Fibroblast of lung (primary cell): ENCODE results near the gene SLC12A4. TPM values are rescaled to one million over a fixed set of nuclear protein-coding genes. Genes with fewer than 3 reads are reported as not detected.

Source experiments
- DNase-seq, 2 donors: peaks; one replicate each; pipeline versions ENCODE4 v3.0.0 to v3.0.0-alpha.2; 2010; ENCODE audit warnings: low read depth in 2 of 2
- H2AFZ ChIP-seq: 2 replicates; pipeline ENCODE4 v1.5.1; 2012; ENCODE audit warnings: low read length, control low read depth, inconsistent platforms
- H3K27ac ChIP-seq: 2 replicates; pipeline ENCODE4 v1.5.1; 2011; ENCODE audit warnings: low read length, control low read depth; ENCODE audit not compliant: insufficient read depth
- H3K27me3 ChIP-seq: 2 replicates; pipeline ENCODE4 v1.5.1; 2011; ENCODE audit warnings: mild to moderate bottlenecking, low read length; ENCODE audit not compliant: control insufficient read depth, insufficient read depth
- H3K36me3 ChIP-seq: 2 replicates; pipeline ENCODE4 v1.5.1; 2011; ENCODE audit warnings: low read length; ENCODE audit not compliant: control insufficient read depth, insufficient read depth
- H3K4me1 ChIP-seq: 2 replicates; pipeline ENCODE4 v1.5.1; 2011; ENCODE audit warnings: low read length; ENCODE audit not compliant: control insufficient read depth, insufficient read depth; ENCODE audit errors: extremely low read depth
- H3K4me2 ChIP-seq: 2 replicates; pipeline ENCODE4 v1.5.1; 2011; ENCODE audit warnings: low read length, control low read depth; ENCODE audit not compliant: insufficient read depth; ENCODE audit errors: extremely low read depth
- H3K4me3 ChIP-seq, 4 experiments: fragments of 200-600 bp in 1 of 4; sonication (generic) in 1 of 4; replicated peaks in 1 of 4; 2 replicates each; pipeline ENCODE4 v1.5.1; 2011 to 2016; ENCODE audit warnings: low read length in 4 of 4, low read depth in 3 of 4, mild to moderate bottlenecking in 3 of 4, control low read depth in 2 of 4, inconsistent platforms in 1 of 4, mixed read lengths in 1 of 4; ENCODE audit not compliant: insufficient read depth in 1 of 4; ENCODE audit errors: control extremely low read depth in 1 of 4
- H3K79me2 ChIP-seq: 2 replicates; pipeline ENCODE4 v1.5.1; 2012; ENCODE audit warnings: mild to moderate bottlenecking, low read length, inconsistent platforms; ENCODE audit not compliant: control insufficient read depth, insufficient read depth
- H3K9ac ChIP-seq: 2 replicates; pipeline ENCODE4 v1.5.1; 2011; ENCODE audit warnings: mild to moderate bottlenecking, low read length, control low read depth; ENCODE audit not compliant: insufficient read depth
- H3K9me3 ChIP-seq: 2 replicates; pipeline ENCODE4 v1.5.1; 2012; ENCODE audit warnings: low read depth, low read length; ENCODE audit not compliant: control insufficient read depth, insufficient read depth
- H4K20me1 ChIP-seq: 2 replicates; pipeline ENCODE4 v1.5.1; 2011; ENCODE audit warnings: low read length; ENCODE audit not compliant: control insufficient read depth, insufficient read depth; ENCODE audit errors: extremely low read depth
- EZH2 ChIP-seq: IDR thresholded peaks from 2 replicates; pipeline ENCODE4 v1.5.1; 2012; ENCODE audit warnings: low read length, control low read depth, mild to moderate bottlenecking; ENCODE audit errors: missing control alignments
- polyA plus RNA-seq, 2 donors: library from polyadenylated mRNA; depleted of rRNA in 1 of 2; stranded (reverse) in 1 of 2; unstranded in 1 of 2; fragments of >200 nt; gene quantifications; 2 replicates each; pipeline ENCODE4 v1.2.1, GENCODE V29; 2011 to 2012; ENCODE audit warnings: missing spikeins in 1 of 2
- total RNA-seq: library from RNA; depleted of rRNA; stranded (reverse); fragments of >200 nt; gene quantifications from 2 replicates; pipeline ENCODE4 v1.2.1, GENCODE V29; 2014
- TF ChIP-seq, protein P1 (sequence below), 2 donors: IDR thresholded peaks in 1 of 2; conservative IDR thresholded peaks in 1 of 2; 1 replicate in 1 of 2; 2 replicates in 1 of 2; pipeline ENCODE4 v1.5.1; 2011 to 2012; ENCODE audit warnings: low read length in 2 of 2, control low read depth in 1 of 2, inconsistent platforms in 1 of 2, low read depth in 1 of 2, mild to moderate bottlenecking in 1 of 2

SLC12A4 gene
- total and polyA plus RNA-seq, 2 donors (not counting 1 experiment from before 2014, with no cell fraction given) = 42.2 to 120 TPM

DNA sequence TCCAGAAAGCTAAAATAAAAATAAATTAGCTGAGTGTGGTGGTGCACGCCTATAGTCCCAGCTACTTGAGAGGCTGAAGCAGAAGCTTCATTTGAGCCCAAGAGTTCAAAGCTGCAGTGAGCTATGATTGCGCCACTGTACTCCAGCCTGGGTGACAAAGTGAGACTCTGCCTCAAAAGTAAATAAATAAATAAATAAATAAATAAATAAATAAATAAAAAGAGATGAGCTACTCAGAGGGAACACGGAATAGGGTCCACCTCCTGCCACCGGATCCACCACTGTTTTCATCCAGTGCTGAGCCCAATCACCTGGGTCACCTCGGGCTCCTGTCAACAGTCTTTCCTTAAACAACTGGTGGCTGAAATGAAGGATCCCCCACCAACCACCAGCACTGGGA is 18.5 kb upstream of the SLC12A4 start:
- no peak overlapping the region for H3K4me3 ChIP-seq
- no peaks in the 10 kb centered on the region for H4K20me1 ChIP-seq
- no peak for DNase-seq
- no peak overlapping the region for H3K9ac ChIP-seq
- no peak overlapping the region for H3K4me2 ChIP-seq
- no peaks in the 10 kb centered on the region for H3K9me3 ChIP-seq
- no peaks in the 10 kb centered on the region for H3K79me2 ChIP-seq
- H3K4me1 ChIP-seq = peaks cover 4% of the 10 kb centered on the region
- no peak for TF ChIP-seq EZH2
- TF ChIP-seq, protein P1, sequence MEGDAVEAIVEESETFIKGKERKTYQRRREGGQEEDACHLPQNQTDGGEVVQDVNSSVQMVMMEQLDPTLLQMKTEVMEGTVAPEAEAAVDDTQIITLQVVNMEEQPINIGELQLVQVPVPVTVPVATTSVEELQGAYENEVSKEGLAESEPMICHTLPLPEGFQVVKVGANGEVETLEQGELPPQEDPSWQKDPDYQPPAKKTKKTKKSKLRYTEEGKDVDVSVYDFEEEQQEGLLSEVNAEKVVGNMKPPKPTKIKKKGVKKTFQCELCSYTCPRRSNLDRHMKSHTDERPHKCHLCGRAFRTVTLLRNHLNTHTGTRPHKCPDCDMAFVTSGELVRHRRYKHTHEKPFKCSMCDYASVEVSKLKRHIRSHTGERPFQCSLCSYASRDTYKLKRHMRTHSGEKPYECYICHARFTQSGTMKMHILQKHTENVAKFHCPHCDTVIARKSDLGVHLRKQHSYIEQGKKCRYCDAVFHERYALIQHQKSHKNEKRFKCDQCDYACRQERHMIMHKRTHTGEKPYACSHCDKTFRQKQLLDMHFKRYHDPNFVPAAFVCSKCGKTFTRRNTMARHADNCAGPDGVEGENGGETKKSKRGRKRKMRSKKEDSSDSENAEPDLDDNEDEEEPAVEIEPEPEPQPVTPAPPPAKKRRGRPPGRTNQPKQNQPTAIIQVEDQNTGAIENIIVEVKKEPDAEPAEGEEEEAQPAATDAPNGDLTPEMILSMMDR (conservative IDR thresholded peaks at IDR 0.05 in 1 of 2, IDR thresholded peaks at IDR 0.05 in 1 of 2; ENCODE audit: low read depth in 1 of 2, low read length in 2 of 2) = no peak
- H3K36me3 ChIP-seq = no peaks in the 10 kb centered on the region
- H3K27ac ChIP-seq = no peak overlapping the region
- no peak overlapping the region for H2AFZ ChIP-seq
- H3K27me3 ChIP-seq = no peaks in the 10 kb centered on the region

DNA sequence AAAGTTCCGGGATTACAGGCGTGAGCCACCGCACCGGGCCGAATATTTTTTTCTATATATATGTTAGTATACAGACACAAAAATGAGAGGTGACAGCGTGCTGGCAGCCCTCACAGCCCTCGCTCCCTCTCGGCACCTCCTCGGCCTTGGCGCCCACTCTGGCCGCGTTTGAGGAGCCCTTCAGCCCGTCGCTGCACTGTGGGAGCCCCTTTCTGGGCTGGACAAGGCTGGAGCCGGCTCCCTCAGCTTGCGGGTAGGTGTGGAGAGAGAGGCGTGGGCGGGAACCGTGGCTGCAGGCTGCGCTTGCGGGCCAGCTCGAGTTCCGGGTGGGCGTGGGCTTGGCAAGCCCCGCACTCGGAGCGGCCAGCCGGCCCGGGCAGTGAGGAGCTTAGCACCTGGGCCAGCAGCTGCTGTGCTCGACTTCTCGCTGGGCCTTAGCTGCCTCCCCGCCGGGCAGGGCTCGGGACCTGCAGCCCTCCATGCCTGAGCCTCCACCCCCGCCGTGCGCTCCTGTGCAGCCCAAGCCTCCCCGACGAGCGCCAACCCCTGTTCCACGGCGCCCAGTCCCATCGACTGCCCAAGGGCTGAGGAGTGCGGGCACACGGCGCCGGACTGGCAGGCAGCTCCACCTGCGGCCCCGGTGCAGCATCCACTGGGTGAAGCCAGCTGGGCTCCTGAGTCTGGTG is 13.7 kb upstream of the SLC12A4 start:
- Histone ChIP-seq H3K4me1 (peaks cover 2% of the 10 kb centered on the region), H3K27me3 (peaks cover 2% of the 10 kb centered on the region), H3K9me3 (no peaks in the 10 kb centered on the region), H3K4me2 (no peak overlapping the region), H3K4me3 (no peak overlapping the region), H3K79me2 (no peaks in the 10 kb centered on the region), H3K9ac (no peak overlapping the region), H3K27ac (no peak overlapping the region), H4K20me1 (no peaks in the 10 kb centered on the region), H2AFZ (no peak overlapping the region), H3K36me3 (no peaks in the 10 kb centered on the region)
- no peak for DNase-seq
- no peak for TF ChIP-seq EZH2
- TF ChIP-seq, protein P1 (conservative IDR thresholded peaks at IDR 0.05 in 1 of 2, IDR thresholded peaks at IDR 0.05 in 1 of 2; ENCODE audit: low read depth in 1 of 2, low read length in 2 of 2) = no peak

DNA sequence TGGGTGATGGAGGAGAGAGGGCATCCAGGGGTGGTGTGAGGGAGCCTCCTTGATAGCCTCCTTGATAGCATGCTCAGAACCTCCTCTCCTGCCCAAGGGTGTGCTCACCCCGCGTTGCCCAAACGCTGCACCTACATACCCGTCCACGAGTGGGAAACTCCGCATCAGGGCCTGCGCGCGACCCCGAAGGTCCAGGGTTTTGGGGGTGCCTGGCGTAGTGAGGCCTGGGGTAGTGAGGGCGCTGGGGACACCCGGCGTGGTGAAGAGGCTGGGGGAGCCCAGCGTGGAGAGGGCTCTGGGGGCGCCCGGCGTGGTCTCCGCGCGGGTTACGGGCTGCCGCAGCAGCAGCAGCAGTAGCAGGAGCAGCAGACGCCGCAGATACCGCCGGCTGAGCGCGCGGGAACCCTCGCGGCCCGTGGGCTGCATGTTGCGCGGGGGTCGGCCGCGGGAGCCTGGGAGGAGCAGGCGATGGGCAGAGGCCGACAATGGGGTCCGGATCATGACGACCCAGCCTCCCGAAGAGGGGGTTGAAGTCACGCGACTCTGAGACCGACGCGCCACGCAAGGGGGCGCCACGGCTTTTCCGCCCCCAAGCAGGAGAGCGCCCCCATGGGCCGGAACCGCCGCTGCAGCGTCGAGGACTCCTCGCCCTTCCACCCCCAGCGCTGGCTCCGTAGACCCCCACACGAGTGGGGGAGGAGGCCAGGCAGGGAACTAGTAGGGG is 11.7 kb upstream of the SLC12A4 start, which contains the start of gene DPEP3:
DPEP3 (minus strand) TSS at position 545 of the 724 bp plus-strand sequence; CDS start at position 426, 119 bp downstream.
- TF ChIP-seq, protein P1 (conservative IDR thresholded peaks at IDR 0.05 in 1 of 2, IDR thresholded peaks at IDR 0.05 in 1 of 2; ENCODE audit: low read depth in 1 of 2, low read length in 2 of 2) = no peak
- TF ChIP-seq EZH2 = no peak
- no peak for DNase-seq
- H2AFZ ChIP-seq = no peak within 1 kb of the TSS

More for the DNA sequence above, 11.7 kb upstream of the SLC12A4 start, which contains the start of gene DPEP3:
- Histone ChIP-seq H3K9ac (no peak within 1 kb of the TSS), H3K36me3 (no peaks in the 10 kb centered on the region), H3K4me1 (peaks cover 2% of the 10 kb centered on the region), H4K20me1 (no peaks in the 10 kb centered on the region), H3K79me2 (no peaks in the 10 kb centered on the region), H3K4me2 (no peak within 1 kb of the TSS), H3K27ac (no peak within 1 kb of the TSS), H3K9me3 (no peaks in the 10 kb centered on the region), H3K4me3 (no peak within 1 kb of the TSS), H3K27me3 (peaks cover 11% of the 10 kb centered on the region)
